Stimulated activated CD4-positive, alpha-beta T cell treated with anti-CD3 and anti-CD28 coated beads, TNF-alpha, amount 100 ng/mL, for 24 hours (primary cell): ENCODE results near the gene CYB5D1.

Experiments
- DNase-seq, 3 experiments: peaks; one replicate each; pipeline ENCODE4 v3.0.0-alpha.2; 2020; ENCODE audit warnings: low read depth in 3 of 3

CYB5D1 gene

GRCh38 chr17:7833795-7834541 is 23.8 kb upstream of the CYB5D1 start, which contains the start of gene KDM6B:
Gene KDM6B, plus strand, starts transcription at chr17:7834217. Its CDS starts 11,338 bp downstream, at chr17:7845555.
- DNase-seq = peak; percentile 68 to 88 (median 69)

- peak in 1 of 3 experiments; percentile 50 for DNase-seq
Observed at GRCh38 chr17:7834542-7834956, 23.3 kb upstream of the CYB5D1 start.

GRCh38 chr17:7834957-7835813 is 22.6 kb upstream of the CYB5D1 start:
- DNase-seq = peak; percentile 79 to 93 (median 81)

GRCh38 chr17:7835814-7836595 is 21.8 kb upstream of the CYB5D1 start:
- DNase-seq = peak in 1 of 3 experiments; percentile 44

GRCh38 chr17:7836596-7837407 is 21.0 kb upstream of the CYB5D1 start:
- DNase-seq = peak in 1 of 3 experiments; percentile 74

GRCh38 chr17:7837408-7838088 is 20.3 kb upstream of the CYB5D1 start:
- no peak for DNase-seq

- no peak for DNase-seq
Observed at GRCh38 chr17:7838090-7839075, 19.4 kb upstream of the CYB5D1 start.

GRCh38 chr17:7839190-7839875 is 18.5 kb upstream of the CYB5D1 start:
- no peak for DNase-seq

- no peak for DNase-seq
Observed at GRCh38 chr17:7839876-7840261, 17.9 kb upstream of the CYB5D1 start.

- DNase-seq = no peak
Observed at GRCh38 chr17:7840441-7840840, 17.4 kb upstream of the CYB5D1 start.

GRCh38 chr17:7840875-7841274 is 16.9 kb upstream of the CYB5D1 start:
- no peak for DNase-seq

GRCh38 chr17:7841396-7841914 is 16.3 kb upstream of the CYB5D1 start:
- peak; percentile 84 to 92 (median 88) for DNase-seq

GRCh38 chr17:7841915-7842379 is 15.9 kb upstream of the CYB5D1 start:
- DNase-seq = peak; percentile 67 to 83 (median 73)

- peak; percentile 87 to 96 (median 96) for DNase-seq
Observed at GRCh38 chr17:7842380-7843256, 15.2 kb upstream of the CYB5D1 start.

- DNase-seq = no peak
Observed at GRCh38 chr17:7843257-7843535, 14.6 kb upstream of the CYB5D1 start.

- DNase-seq = peak; percentile 79 to 90 (median 84)
Observed at GRCh38 chr17:7843536-7844291, 14.1 kb upstream of the CYB5D1 start.
